Fibroblast of lung (primary cell): Measurements from ENCODE around the gene WDR83. TPM values are rescaled to one million over a fixed set of nuclear protein-coding genes. Genes with fewer than 3 reads are reported as not detected.

Experiments
- DNase-seq, 2 donors: peaks; one replicate each; pipeline versions ENCODE4 v3.0.0 to v3.0.0-alpha.2; 2010; ENCODE audit warnings: low read depth in 2 of 2
- H2AFZ ChIP-seq: 2 replicates; pipeline ENCODE4 v1.5.1; 2012; ENCODE audit warnings: low read length, control low read depth, inconsistent platforms
- H3K27ac ChIP-seq: 2 replicates; pipeline ENCODE4 v1.5.1; 2011; ENCODE audit warnings: low read length, control low read depth; ENCODE audit not compliant: insufficient read depth
- H3K27me3 ChIP-seq: 2 replicates; pipeline ENCODE4 v1.5.1; 2011; ENCODE audit warnings: mild to moderate bottlenecking, low read length; ENCODE audit not compliant: control insufficient read depth, insufficient read depth
- H3K36me3 ChIP-seq: 2 replicates; pipeline ENCODE4 v1.5.1; 2011; ENCODE audit warnings: low read length; ENCODE audit not compliant: control insufficient read depth, insufficient read depth
- H3K4me1 ChIP-seq: 2 replicates; pipeline ENCODE4 v1.5.1; 2011; ENCODE audit warnings: low read length; ENCODE audit not compliant: control insufficient read depth, insufficient read depth; ENCODE audit errors: extremely low read depth
- H3K4me2 ChIP-seq: 2 replicates; pipeline ENCODE4 v1.5.1; 2011; ENCODE audit warnings: low read length, control low read depth; ENCODE audit not compliant: insufficient read depth; ENCODE audit errors: extremely low read depth
- H3K4me3 ChIP-seq, 4 experiments: fragments of 200-600 bp in 1 of 4; sonication (generic) in 1 of 4; replicated peaks in 1 of 4; 2 replicates each; pipeline ENCODE4 v1.5.1; 2011 to 2016; ENCODE audit warnings: low read length in 4 of 4, low read depth in 3 of 4, mild to moderate bottlenecking in 3 of 4, control low read depth in 2 of 4, inconsistent platforms in 1 of 4, mixed read lengths in 1 of 4; ENCODE audit not compliant: insufficient read depth in 1 of 4; ENCODE audit errors: control extremely low read depth in 1 of 4
- H3K79me2 ChIP-seq: 2 replicates; pipeline ENCODE4 v1.5.1; 2012; ENCODE audit warnings: mild to moderate bottlenecking, low read length, inconsistent platforms; ENCODE audit not compliant: control insufficient read depth, insufficient read depth
- H3K9ac ChIP-seq: 2 replicates; pipeline ENCODE4 v1.5.1; 2011; ENCODE audit warnings: mild to moderate bottlenecking, low read length, control low read depth; ENCODE audit not compliant: insufficient read depth
- H3K9me3 ChIP-seq: 2 replicates; pipeline ENCODE4 v1.5.1; 2012; ENCODE audit warnings: low read depth, low read length; ENCODE audit not compliant: control insufficient read depth, insufficient read depth
- H4K20me1 ChIP-seq: 2 replicates; pipeline ENCODE4 v1.5.1; 2011; ENCODE audit warnings: low read length; ENCODE audit not compliant: control insufficient read depth, insufficient read depth; ENCODE audit errors: extremely low read depth
- EZH2 ChIP-seq: IDR thresholded peaks from 2 replicates; pipeline ENCODE4 v1.5.1; 2012; ENCODE audit warnings: low read length, control low read depth, mild to moderate bottlenecking; ENCODE audit errors: missing control alignments
- polyA plus RNA-seq, 2 donors: library from polyadenylated mRNA; depleted of rRNA in 1 of 2; stranded (reverse) in 1 of 2; unstranded in 1 of 2; fragments of >200 nt; gene quantifications; 2 replicates each; pipeline ENCODE4 v1.2.1, GENCODE V29; 2011 to 2012; ENCODE audit warnings: missing spikeins in 1 of 2
- total RNA-seq: library from RNA; depleted of rRNA; stranded (reverse); fragments of >200 nt; gene quantifications from 2 replicates; pipeline ENCODE4 v1.2.1, GENCODE V29; 2014
- TF ChIP-seq, protein P1 (sequence below), 2 donors: IDR thresholded peaks in 1 of 2; conservative IDR thresholded peaks in 1 of 2; 1 replicate in 1 of 2; 2 replicates in 1 of 2; pipeline ENCODE4 v1.5.1; 2011 to 2012; ENCODE audit warnings: low read length in 2 of 2, control low read depth in 1 of 2, inconsistent platforms in 1 of 2, low read depth in 1 of 2, mild to moderate bottlenecking in 1 of 2

The WDR83 gene
- total and polyA plus RNA-seq, 2 donors (not counting 1 experiment from before 2014, with no cell fraction given) = 4.1 to 11.7 TPM

DNA sequence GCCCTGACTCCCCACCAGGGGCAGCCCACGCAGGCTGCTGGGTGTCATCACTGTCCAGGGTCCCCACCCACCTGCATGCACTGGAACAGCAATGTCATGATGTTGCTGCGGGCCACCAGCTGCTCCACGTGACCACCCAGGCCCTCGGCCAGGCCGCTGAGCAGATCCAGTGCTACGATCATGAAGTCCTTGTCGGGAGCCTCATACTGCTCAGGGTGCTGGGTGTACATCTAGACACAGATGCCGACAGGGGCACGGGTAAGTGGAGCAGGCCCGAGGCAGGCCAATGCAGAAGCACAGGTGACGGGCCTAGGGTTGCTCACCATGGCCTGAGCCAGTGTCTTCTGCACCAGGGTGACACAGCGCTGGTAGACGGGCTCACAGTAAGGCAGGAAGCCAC, 38.6 kb downstream of the WDR83 start:
- Histone ChIP-seq H3K79me2 (no peaks in the 10 kb centered on the region), H2AFZ (no peak overlapping the region), H3K27ac (no peak overlapping the region), H3K4me3 (no peak overlapping the region), H3K9ac (no peak overlapping the region), H3K27me3 (no peaks in the 10 kb centered on the region), H3K4me2 (no peak overlapping the region), H3K4me1 (no peaks in the 10 kb centered on the region), H3K9me3 (no peaks in the 10 kb centered on the region), H3K36me3 (peaks cover 47% of the 10 kb centered on the region), H4K20me1 (no peaks in the 10 kb centered on the region)
- no peak for DNase-seq
- TF ChIP-seq, protein P1, sequence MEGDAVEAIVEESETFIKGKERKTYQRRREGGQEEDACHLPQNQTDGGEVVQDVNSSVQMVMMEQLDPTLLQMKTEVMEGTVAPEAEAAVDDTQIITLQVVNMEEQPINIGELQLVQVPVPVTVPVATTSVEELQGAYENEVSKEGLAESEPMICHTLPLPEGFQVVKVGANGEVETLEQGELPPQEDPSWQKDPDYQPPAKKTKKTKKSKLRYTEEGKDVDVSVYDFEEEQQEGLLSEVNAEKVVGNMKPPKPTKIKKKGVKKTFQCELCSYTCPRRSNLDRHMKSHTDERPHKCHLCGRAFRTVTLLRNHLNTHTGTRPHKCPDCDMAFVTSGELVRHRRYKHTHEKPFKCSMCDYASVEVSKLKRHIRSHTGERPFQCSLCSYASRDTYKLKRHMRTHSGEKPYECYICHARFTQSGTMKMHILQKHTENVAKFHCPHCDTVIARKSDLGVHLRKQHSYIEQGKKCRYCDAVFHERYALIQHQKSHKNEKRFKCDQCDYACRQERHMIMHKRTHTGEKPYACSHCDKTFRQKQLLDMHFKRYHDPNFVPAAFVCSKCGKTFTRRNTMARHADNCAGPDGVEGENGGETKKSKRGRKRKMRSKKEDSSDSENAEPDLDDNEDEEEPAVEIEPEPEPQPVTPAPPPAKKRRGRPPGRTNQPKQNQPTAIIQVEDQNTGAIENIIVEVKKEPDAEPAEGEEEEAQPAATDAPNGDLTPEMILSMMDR (conservative IDR thresholded peaks at IDR 0.05 in 1 of 2, IDR thresholded peaks at IDR 0.05 in 1 of 2; ENCODE audit: low read depth in 1 of 2, low read length in 2 of 2) = no peak
- no peak for TF ChIP-seq EZH2

DNA sequence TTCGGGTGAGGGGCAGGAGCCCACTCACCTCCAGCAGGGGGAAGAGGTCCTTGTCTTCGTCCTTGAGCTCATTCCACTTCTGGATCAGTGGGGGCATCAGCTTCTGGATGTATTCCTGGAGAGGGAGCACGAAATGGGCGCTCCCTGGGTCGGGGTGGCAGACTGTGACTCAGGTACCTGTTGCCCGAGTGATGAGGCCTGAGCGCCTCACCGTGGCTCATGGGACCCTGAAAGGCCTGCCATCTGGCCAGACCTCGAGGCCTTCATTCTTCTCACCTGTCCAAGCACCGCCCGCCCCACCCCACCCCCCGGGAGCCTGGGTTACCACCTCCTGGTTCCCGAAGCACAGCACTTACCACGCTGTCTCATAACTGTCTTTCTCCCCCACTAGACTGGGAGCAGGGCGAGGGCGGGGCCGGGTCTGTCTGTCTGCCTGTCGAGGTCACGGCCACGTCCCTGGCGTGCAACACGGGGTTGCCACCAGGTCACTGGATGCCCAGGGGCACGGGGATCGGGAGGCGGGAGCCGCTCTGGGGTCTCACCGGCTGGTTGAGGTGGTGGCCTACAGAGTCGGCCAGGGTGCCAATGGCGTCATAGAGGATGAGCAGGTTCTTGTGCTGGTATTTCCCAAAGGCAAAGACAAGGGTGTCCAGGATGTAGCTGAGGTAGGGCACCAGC, 39.2 kb downstream of the WDR83 start:
- no peak overlapping the region for H3K4me3 ChIP-seq
- H3K27me3 ChIP-seq = no peaks in the 10 kb centered on the region
- H3K4me1 ChIP-seq = no peaks in the 10 kb centered on the region
- no peak overlapping the region for H2AFZ ChIP-seq
- H3K79me2 ChIP-seq = no peaks in the 10 kb centered on the region
- H3K9me3 ChIP-seq = no peaks in the 10 kb centered on the region
- no peak overlapping the region for H3K9ac ChIP-seq
- peaks cover 49% of the 10 kb centered on the region for H3K36me3 ChIP-seq
- TF ChIP-seq, protein P1 (conservative IDR thresholded peaks at IDR 0.05 in 1 of 2, IDR thresholded peaks at IDR 0.05 in 1 of 2; ENCODE audit: low read depth in 1 of 2, low read length in 2 of 2) = no peak
- no peak for TF ChIP-seq EZH2
- H4K20me1 ChIP-seq = no peaks in the 10 kb centered on the region
- no peak for DNase-seq
- no peak overlapping the region for H3K4me2 ChIP-seq
- H3K27ac ChIP-seq = no peak overlapping the region

DNA sequence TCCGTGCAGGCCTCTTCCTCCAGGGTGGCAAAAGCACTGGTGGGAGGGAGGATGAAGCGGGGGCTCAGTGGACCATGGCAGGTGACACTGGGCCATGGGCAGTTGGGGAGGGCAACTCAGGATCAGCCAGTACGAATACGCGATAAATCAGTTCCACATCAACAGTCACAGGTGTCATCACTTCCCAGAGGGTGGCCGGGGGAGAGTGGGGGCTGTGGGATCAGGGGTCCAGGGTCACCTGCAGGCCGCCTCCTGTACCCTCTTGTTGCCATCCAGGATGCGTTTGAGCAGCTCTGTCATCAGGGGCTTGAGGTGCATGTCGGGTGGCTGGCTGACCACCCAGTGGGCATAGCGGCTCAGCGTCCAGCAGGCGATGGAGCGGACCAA, 39.7 kb downstream of the WDR83 start:
- Histone ChIP-seq H2AFZ (no peak overlapping the region), H3K4me1 (no peaks in the 10 kb centered on the region), H3K27me3 (no peaks in the 10 kb centered on the region), H3K9me3 (no peaks in the 10 kb centered on the region), H3K79me2 (peaks cover under 1% of the 10 kb centered on the region), H3K36me3 (peaks cover 52% of the 10 kb centered on the region), H4K20me1 (no peaks in the 10 kb centered on the region), H3K9ac (no peak overlapping the region), H3K4me3 (no peak overlapping the region), H3K4me2 (no peak overlapping the region), H3K27ac (no peak overlapping the region)
- no peak for TF ChIP-seq EZH2
- TF ChIP-seq, protein P1 (conservative IDR thresholded peaks at IDR 0.05 in 1 of 2, IDR thresholded peaks at IDR 0.05 in 1 of 2; ENCODE audit: low read depth in 1 of 2, low read length in 2 of 2) = no peak
- no peak for DNase-seq
